Measurements from ENCODE around the gene PM20D2. TPM values are rescaled to one million over a fixed set of nuclear protein-coding genes. Genes with fewer than 3 reads are reported as not detected.

The PM20D2 gene
- total and polyA plus RNA-seq, 2 of the 13 experiments (the other 11 are each of a cell fraction or from before 2014, with no cell fraction given) = 13.3 to 26.3 TPM

- TF ChIP-seq MXD1 (CRISPR knock-in tag; IDR thresholded peaks at IDR 0.05) (0 out of 2 replicates have a peak, but pooled peaks have one; percentile 21), PATZ1 (CRISPR knock-in tag; IDR thresholded peaks at IDR 0.05) (peak; percentile 55), ZNF589 (CRISPR knock-in tag; conservative IDR thresholded peaks at IDR 0.05) (no peak), TFDP2 (CRISPR knock-in tag; IDR thresholded peaks at IDR 0.05) (peak; percentile 34; the same call in 1 of the 2 replicates), RFXANK (CRISPR knock-in tag; IDR thresholded peaks at IDR 0.05) (no peak), LCORL (IDR thresholded peaks at IDR 0.05) (no peak), LCORL (CRISPR knock-in tag; IDR thresholded peaks at IDR 0.05) (no peak), ZNF709 (CRISPR knock-in tag; IDR thresholded peaks at IDR 0.05) (peak; percentile 80), ZNF556 (CRISPR knock-in tag; IDR thresholded peaks at IDR 0.05; ENCODE audit: borderline replicate concordance) (0 out of 2 replicates have a peak, but pooled peaks have one; percentile 31), GFI1 (CRISPR knock-in tag; IDR thresholded peaks at IDR 0.05; ENCODE audit: borderline replicate concordance) (no peak), KMT2B (CRISPR knock-in tag; IDR thresholded peaks at IDR 0.05) (no peak), ZNF574 (CRISPR knock-in tag; IDR thresholded peaks at IDR 0.05) (peak; percentile 23), HOXA3 (CRISPR knock-in tag; IDR thresholded peaks at IDR 0.05) (peak; percentile 65; the same call in 1 of the 2 replicates), GPN1 (CRISPR knock-in tag; IDR thresholded peaks at IDR 0.05; ENCODE audit: borderline replicate concordance) (no peak), NFE2L1 (CRISPR knock-in tag; IDR thresholded peaks at IDR 0.05; ENCODE audit: borderline replicate concordance) (no peak), CHD4 (IDR thresholded peaks at IDR 0.05; ENCODE audit: borderline replicate concordance, low read length) (no peak), TEAD3 (CRISPR knock-in tag; optimal IDR thresholded peaks at IDR 0.05; ENCODE audit: borderline replicate concordance) (no peak), HES4 (CRISPR knock-in tag; IDR thresholded peaks at IDR 0.05; ENCODE audit: borderline replicate concordance) (0 out of 2 replicates have a peak, but pooled peaks have one; percentile 69), SETDB1 (CRISPR knock-in tag; IDR thresholded peaks at IDR 0.05; ENCODE audit: borderline replicate concordance) (no peak), ZNF557 (CRISPR knock-in tag; IDR thresholded peaks at IDR 0.05) (no peak), EHMT2 (IDR thresholded peaks at IDR 0.05; ENCODE audit: borderline replicate concordance, low read depth, low read length) (no peak), ARID3A (IDR thresholded peaks at IDR 0.05; ENCODE audit: low read depth, low read length) (no peak)
These were observed 28.4 kb upstream of the PM20D2 start, which contains the start of gene SRSF12 (continued) for GRCh38 chr6:89117211-89118108.

Data from HepG2 (cell line).